GM18861 (cell line): Measurements from ENCODE around the gene QKI.

ENCODE experiments used
- ATAC-seq: cut with Tn5 transposase; IDR thresholded peaks from one replicate; pipeline ENCODE4 v1.9.1; 2021; ENCODE audit not compliant: unreplicated experiment

The QKI gene

GRCh38 chr6:163391985-163392384, 22.5 kb upstream of the QKI start:
- ATAC-seq: no peak

- ATAC-seq: no peak
Observed at GRCh38 chr6:163392533-163392932, 22.0 kb upstream of the QKI start.

- no peak for ATAC-seq
Observed at GRCh38 chr6:163393923-163394322, 20.6 kb upstream of the QKI start.

GRCh38 chr6:163394659-163395058, 19.9 kb upstream of the QKI start:
- ATAC-seq: no peak

- ATAC-seq: no peak
Observed at GRCh38 chr6:163395122-163395830, 19.2 kb upstream of the QKI start.

GRCh38 chr6:163395831-163396185, 18.7 kb upstream of the QKI start:
- ATAC-seq: no peak

- no peak for ATAC-seq
Observed at GRCh38 chr6:163397326-163397725, 17.2 kb upstream of the QKI start.

GRCh38 chr6:163398115-163398514, 16.4 kb upstream of the QKI start:
- ATAC-seq: no peak

GRCh38 chr6:163398815-163399214, 15.7 kb upstream of the QKI start:
- ATAC-seq: peak; percentile 54

- no peak for ATAC-seq
Observed at GRCh38 chr6:163400509-163400908, 14.0 kb upstream of the QKI start.

GRCh38 chr6:163401039-163401885, 13.3 kb upstream of the QKI start:
- no peak for ATAC-seq

GRCh38 chr6:163402616-163403015, 11.9 kb upstream of the QKI start:
- ATAC-seq: no peak

GRCh38 chr6:163404825-163405265, 9.7 kb upstream of the QKI start:
- no peak for ATAC-seq

- ATAC-seq: peak; percentile 85
Observed at GRCh38 chr6:163405412-163406309, 8.9 kb upstream of the QKI start.

- ATAC-seq: no peak
Observed at GRCh38 chr6:163406366-163406765, 8.2 kb upstream of the QKI start.

GRCh38 chr6:163406830-163407229, 7.7 kb upstream of the QKI start:
- no peak for ATAC-seq

GRCh38 chr6:163408352-163408991, 6.0 kb upstream of the QKI start:
- ATAC-seq: no peak

GRCh38 chr6:163409712-163410111, 4.8 kb upstream of the QKI start:
- no peak for ATAC-seq

- no peak for ATAC-seq
Observed at GRCh38 chr6:163412341-163412740, 2.2 kb upstream of the QKI start.

- ATAC-seq: no peak
Observed at GRCh38 chr6:163412801-163413344, 1.6 kb upstream of the QKI start.
